CD1c-positive myeloid dendritic cell (primary cell): ENCODE results near the gene DAAM2.

Source experiments
- DNase-seq: peaks from one replicate; pipeline ENCODE4 v3.0.0-alpha.2; 2016; ENCODE audit errors: extremely low spot score

Gene DAAM2

GRCh38 chr6:39791850-39792539 is at the start of gene DAAM2:
TSS of gene DAAM2 (plus strand) at chr6:39792376. CDS start at chr6:39856303, 63,927 bp downstream.
- DNase-seq, result no peak

- DNase-seq, result no peak
Measured at GRCh38 chr6:39746795-39747194, 45.4 kb upstream of the DAAM2 start.

- DNase-seq, result no peak
Measured at GRCh38 chr6:39752835-39753724, 39.1 kb upstream of the DAAM2 start.

- no peak for DNase-seq
Measured at GRCh38 chr6:39753725-39754045, 38.5 kb upstream of the DAAM2 start.

- DNase-seq, result no peak
Measured at GRCh38 chr6:39754514-39755115, 37.6 kb upstream of the DAAM2 start.

- DNase-seq, result no peak
Measured at GRCh38 chr6:39755231-39755630, 36.9 kb upstream of the DAAM2 start.

GRCh38 chr6:39756582-39756981 is 35.6 kb upstream of the DAAM2 start:
- no peak for DNase-seq

GRCh38 chr6:39758905-39759605 is 33.1 kb upstream of the DAAM2 start:
- no peak for DNase-seq

- DNase-seq, result no peak
Measured at GRCh38 chr6:39760226-39760952, 31.8 kb upstream of the DAAM2 start.

- no peak for DNase-seq
Measured at GRCh38 chr6:39765508-39766065, 26.6 kb upstream of the DAAM2 start.

- no peak for DNase-seq
Measured at GRCh38 chr6:39769012-39769411, 23.2 kb upstream of the DAAM2 start.

GRCh38 chr6:39770446-39770845 is 21.7 kb upstream of the DAAM2 start:
- no peak for DNase-seq

- DNase-seq, result no peak
Measured at GRCh38 chr6:39772559-39773273, 19.5 kb upstream of the DAAM2 start.

GRCh38 chr6:39773782-39774181 is 18.4 kb upstream of the DAAM2 start:
- no peak for DNase-seq

- DNase-seq, result no peak
Measured at GRCh38 chr6:39776581-39776980, 15.6 kb upstream of the DAAM2 start.

GRCh38 chr6:39777218-39777617 is 15.0 kb upstream of the DAAM2 start:
- DNase-seq, result no peak

GRCh38 chr6:39777661-39778060 is 14.5 kb upstream of the DAAM2 start:
- no peak for DNase-seq

GRCh38 chr6:39778581-39779255 is 13.5 kb upstream of the DAAM2 start:
- no peak for DNase-seq

- DNase-seq, result no peak
Measured at GRCh38 chr6:39785281-39785680, 6.9 kb upstream of the DAAM2 start.

- DNase-seq, result no peak
Measured at GRCh38 chr6:39786649-39787048, 5.5 kb upstream of the DAAM2 start.
